GM21360 (cell line): ENCODE results near the gene G6PC2.
"Not testable (repeated sequence)": the region's sequence is repeated elsewhere in the genome, so short reads cannot be mapped to it uniquely, and the experiment has no call there.

Experiments
- ATAC-seq: cut with Tn5 transposase; IDR thresholded peaks from one replicate; pipeline ENCODE4 v1.9.1; 2021; ENCODE audit warnings: mild to moderate bottlenecking, moderate library complexity; ENCODE audit not compliant: unreplicated experiment

Gene G6PC2

DNA sequence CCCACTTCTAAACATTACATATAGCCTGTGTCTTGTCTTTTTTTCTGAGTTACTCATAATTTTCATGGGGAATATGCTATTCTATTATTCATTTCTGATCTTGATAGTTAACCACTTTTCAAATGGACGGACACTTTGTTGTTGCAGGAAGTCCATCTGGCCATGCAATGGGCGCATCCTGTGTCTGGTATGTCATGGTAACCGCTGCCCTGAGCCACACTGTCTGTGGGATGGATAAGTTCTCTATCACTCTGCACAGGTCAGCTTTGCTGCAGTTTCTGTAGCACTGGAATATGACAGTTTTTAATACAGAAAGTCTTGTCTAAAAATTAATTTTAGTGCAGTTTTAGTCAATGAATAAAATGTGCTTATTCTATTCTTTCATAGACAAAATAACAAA lies 3.3 kb downstream of the G6PC2 start:
- no peak for ATAC-seq

- no peak for ATAC-seq
These were observed 7.0 kb downstream of the G6PC2 start for GRCh38 chr2:168907940-168908662.

- ATAC-seq = no peak
These were observed 9.2 kb downstream of the G6PC2 start for GRCh38 chr2:168910330-168910729.

DNA sequence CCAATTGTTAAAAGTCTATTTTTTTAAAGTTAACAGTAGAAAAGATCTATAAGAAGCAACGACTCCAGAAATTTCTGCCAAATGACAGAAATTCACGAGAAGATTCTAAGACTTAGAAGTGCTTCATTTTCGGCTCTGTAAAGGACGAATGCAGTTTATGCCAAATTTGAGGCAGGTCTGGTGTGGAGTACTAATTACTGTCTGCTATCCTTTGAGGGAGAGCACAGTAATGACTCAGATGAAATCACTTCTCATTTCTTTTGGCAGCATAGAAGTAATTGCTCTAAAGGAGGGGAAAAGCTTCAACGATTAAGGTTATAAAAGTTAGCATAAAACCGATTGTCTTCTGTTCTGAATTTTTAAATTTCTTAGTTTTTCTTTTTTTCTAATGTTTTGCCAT lies 11.4 kb downstream of the G6PC2 start:
- no peak for ATAC-seq

DNA sequence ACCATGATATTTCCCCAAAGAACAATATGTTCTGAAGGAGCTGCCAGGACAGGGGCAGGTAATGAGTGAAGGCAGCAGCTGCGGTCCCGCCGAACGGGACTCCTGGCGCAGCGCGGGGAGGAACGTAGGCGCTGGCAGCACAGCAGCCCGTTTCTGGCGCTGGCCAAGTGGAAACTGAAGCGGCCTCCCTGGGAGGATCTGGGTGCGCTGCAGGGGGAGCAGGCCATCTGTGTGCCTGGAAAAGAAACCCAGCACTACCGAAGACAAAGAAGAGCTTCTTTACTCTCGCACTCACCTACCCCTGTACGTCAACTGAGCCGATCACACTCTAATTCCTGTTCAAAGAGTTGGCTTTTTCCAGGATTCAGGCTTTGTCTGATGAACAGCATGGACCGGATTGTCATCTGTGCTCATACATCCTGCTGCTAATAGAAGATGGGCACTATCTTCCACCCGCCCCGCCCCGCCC lies 11.8 kb downstream of the G6PC2 start:
- no peak for ATAC-seq

DNA sequence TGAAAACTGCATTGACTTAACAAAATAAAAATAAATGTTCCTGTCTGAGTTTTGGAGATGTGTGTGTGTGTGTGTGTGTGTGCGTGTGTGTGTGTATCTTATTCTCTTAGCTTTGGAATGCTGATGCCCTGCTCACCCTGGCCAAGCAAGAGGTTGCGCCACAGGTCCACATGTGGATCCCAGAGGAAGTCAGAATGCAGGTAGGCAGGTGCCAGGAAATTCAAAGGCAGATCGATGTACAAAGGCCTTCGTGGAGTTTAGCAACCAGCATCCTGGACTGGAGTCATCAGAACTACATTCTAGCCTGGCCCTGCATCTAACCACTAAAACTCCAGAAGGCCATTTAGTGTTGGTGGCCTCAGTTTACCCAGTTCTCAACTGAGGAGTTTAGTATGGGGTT lies 12.4 kb downstream of the G6PC2 start:
- no peak for ATAC-seq

DNA sequence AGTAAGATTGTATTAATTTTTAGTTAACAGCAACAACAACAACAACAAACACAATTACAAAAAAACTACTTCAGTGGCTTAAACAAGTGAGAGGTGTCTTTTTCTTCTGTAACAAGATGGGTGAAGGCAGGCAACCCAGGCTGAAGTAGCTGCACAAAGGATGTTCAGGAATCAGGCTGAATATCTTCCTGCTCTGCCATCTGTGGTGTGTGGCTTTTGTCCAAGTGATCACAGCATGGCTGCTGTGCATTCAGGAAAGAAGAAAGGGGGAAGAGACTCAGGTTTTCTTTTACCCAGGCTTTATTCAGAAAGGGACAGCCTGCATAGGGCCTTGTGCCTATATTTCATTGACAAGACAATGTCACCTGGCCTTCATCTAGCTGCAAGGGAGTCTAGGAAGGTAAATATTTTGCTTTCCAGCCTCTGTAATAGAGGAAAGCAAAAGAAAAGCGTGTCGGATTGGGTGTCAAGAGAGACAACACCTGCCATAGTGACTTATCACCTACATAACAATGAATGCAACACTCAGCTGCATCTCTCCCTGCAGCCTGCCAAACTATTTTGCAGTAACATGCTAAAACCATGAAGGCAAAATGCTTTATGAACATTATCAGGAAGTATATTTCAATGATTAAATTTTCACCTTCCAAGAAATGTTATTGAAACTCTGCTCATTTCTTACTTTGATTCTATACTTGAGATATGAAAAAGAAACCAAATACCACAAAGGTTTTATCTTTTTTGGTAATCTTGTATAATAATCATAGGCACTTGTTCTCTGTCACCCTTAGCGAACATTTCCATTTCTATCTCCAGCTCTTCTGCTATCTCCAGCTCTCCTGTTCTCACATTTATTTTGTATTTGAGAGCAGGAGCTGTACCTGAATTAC lies 14.6 kb downstream of the G6PC2 start:
- no peak for ATAC-seq

GRCh38 chr2:168916331-168916675 lies 15.2 kb downstream of the G6PC2 start:
- no peak for ATAC-seq

DNA sequence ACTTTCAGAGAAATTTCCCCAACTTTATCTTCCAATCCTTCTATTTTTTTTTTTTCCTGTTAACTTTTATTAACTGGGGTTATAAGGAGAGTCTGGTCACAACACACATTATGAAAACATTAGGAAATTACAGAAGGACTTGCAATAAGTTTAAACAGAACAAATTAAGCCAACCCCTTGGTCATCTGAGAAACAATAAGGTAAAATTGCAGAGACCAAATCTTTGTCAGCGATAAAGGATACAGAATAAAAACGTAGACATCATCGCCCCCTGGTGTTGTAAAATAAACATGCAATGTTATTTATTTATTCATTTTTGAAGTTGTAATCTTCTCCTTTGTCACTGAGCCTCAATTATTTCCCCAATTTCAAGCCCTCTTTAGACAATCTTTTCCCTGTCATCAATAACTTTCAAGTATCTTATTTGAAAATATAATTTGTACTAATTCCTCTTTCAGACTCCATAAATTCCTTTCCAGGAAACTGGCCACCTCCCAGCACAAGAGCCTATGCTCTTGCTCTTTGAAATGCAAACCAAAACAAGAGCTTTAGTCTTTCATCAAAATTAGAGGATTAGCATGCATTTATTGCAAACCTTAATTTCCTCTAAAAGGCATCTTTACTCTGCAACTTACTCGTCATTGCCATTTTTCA lies 19.5 kb downstream of the G6PC2 start:
- ATAC-seq = no peak

GRCh38 chr2:168926621-168927386 lies 25.7 kb downstream of the G6PC2 start:
- ATAC-seq = no peak

DNA sequence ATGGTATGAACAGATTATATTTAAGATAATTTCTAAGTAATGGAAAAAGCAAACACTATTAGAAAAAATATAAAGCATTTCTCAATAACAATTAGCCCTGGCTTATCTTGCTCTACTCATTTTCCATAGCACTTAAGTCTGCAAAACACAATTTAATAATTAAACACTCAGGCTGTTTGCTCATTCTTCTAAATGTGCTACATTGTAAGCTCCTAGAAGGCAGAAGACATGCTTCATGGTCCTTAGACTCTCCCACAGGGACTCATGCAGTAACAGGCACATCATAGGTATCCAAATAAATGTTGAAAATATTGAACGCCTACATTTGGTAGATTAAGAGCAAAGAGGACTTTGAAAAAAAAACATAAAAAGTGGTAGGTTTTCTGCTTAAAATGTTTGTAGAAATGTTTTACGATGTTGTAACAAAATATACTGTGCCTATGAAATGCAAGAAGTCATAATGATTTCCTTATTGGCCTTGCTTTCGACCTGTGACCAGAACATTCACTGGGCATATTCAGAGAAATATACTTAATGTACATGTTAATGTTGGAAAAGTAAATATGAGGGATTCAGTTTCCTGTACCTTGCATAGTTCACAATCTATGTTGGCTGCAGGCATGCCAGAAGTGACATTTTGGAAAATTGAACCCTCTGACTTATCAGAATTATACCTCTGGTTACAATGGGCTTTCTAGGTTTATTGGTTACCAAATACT lies 27.2 kb downstream of the G6PC2 start:
- ATAC-seq = no peak

DNA sequence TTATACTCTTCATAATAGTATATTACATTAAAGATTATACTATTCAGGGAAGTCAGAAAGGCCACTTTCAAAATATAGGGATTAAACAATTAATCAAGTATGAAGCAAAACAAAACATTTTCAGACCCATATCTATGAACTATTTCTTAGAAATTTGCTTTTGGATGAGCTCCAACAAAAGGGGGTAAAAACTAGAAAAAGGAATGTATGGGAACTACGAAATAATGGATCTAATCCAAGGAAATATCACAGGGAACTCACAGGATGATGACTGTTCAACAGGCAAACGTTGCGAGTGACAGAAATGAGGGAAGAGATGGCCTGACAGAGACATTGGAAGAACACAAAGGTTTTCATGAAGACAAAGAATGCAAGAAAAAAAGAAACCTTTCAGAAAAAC lies 27.9 kb downstream of the G6PC2 start:
- ATAC-seq = no peak

DNA sequence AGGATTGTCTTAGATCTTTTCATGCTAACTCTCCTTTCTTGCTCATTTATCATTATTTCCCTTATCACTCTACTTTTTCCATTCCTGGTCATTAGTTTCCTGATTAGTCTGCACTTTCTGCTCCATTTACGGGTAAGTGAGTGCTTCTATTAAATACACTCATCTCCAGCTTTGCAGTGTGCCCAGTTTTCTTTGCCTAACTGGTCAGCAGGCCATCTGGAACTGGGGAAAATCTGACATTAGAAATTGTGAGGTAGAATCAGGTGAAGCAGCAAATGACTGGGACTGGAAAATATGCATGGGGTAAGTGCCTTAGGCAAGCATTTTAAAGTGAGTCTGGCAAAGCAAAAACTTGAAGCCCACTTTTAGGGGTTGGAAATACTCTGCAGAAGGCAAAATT lies 29.2 kb downstream of the G6PC2 start:
- no peak for ATAC-seq

GRCh38 chr2:168932174-168932573 lies 31.1 kb downstream of the G6PC2 start:
- not testable (repeated sequence) for ATAC-seq

GRCh38 chr2:168934826-168935225 lies 33.7 kb downstream of the G6PC2 start:
- ATAC-seq = no peak

DNA sequence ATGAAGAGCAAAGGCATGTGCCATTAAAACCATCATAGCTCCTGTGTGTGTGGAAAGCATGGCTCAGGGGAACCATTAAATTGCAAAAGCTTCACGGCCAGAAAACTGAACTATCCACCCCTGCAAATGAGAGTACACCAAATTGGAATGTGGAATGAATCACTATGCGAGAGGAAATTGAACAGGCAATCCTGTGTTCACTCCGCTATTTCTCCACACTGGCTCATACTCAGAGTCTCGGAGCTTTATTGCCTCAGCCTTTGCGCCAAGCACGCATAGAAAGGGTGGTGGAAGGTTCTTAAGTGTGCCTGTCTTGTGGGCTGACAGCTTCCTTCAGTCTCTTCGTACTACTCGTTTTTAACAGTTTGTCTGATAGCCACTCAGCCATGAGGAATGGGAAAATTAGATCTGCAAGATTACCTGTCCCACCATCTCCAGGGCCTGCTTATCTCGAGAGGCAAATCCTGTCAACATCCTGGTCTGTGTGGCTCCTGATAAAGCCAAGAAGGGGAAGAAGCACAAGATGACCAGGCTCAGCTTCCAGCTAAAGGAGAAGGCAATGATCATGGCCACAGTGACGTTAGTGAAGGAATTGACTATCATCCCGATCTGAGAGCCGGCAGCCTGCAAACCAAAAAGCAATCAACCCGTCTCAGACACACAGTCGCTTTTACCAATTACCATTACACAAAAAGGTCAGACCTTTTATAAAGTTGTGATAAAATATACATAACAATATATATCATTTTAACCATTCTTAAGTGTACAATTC lies 34.9 kb downstream of the G6PC2 start:
- ATAC-seq = no peak

DNA sequence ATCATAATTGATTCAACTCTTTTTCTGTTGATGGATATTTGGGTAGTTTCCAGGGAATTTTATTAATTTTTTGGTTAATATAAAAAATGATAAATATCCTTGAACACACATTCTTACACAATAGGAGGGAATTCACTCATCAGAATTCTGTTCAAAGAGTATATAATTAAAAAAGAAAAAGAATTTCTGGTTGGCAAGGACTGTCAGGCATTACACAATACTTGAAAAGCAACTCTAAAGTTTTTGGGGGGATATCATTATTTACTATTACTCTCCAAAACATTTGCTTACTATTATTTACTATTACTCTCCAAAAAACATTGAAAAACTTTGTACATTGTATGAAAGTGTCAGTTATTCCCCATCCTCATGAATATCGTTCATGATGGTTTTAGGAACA lies 38.0 kb downstream of the G6PC2 start:
- ATAC-seq = no peak

GRCh38 chr2:168939918-168940317 lies 38.8 kb downstream of the G6PC2 start:
- no peak for ATAC-seq

GRCh38 chr2:168941297-168941696 lies 40.2 kb downstream of the G6PC2 start:
- no peak for ATAC-seq

DNA sequence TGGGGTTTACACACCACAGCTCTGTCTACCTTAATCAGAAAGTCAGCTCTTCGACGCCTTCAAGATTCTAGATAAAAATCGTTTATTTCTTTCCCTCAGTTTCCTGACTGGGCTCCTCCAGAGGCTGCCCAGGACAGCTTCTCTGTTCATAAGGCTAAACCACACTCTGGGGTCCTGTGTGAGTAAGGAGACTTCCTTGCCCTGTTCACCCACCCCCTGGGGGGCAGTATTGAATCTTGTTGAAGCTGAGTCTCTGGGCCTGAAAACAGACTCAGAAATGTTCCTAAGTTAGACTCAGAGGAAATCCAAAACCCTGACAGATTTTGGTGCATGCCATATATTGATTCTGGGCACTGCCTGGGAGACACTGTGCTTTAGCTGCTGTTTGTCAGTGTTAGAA lies 43.0 kb downstream of the G6PC2 start:
- no peak for ATAC-seq
